Measurements from ENCODE around the gene DNAJC25. TPM values are rescaled to one million over a fixed set of nuclear protein-coding genes. Genes with fewer than 3 reads are reported as not detected.

Gene DNAJC25
- total RNA-seq, 2 donors from 2014 or later: 11.7 to 13.5 TPM

DNA sequence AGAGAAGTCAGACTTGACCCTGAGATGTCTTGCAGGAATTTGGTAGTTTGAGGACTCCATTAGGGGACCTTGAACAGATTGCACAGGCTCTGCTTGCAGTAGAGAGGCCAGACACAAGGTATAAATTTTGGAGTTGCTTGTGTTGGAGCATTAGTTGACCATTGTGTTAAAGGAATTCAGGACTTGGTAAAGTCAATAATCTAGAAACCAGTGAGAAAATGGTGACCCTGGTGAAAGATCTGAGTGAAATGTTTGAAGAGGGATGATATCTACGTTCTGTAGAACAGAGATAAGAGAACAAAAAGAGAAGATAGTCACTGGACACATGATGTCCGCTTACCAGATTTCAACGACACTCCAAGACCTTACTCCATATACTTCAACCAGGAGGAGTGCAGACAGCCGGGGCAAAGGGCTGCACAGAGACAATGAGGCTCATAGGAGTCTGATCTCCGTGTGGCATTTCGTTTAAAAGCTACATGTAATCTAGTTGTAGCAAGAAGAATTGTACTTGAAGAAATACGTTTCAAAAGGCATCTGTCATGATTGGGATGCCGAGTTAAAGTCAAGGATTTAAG, 13.2 kb downstream of the DNAJC25 start:
- TF ChIP-seq, protein P1, sequence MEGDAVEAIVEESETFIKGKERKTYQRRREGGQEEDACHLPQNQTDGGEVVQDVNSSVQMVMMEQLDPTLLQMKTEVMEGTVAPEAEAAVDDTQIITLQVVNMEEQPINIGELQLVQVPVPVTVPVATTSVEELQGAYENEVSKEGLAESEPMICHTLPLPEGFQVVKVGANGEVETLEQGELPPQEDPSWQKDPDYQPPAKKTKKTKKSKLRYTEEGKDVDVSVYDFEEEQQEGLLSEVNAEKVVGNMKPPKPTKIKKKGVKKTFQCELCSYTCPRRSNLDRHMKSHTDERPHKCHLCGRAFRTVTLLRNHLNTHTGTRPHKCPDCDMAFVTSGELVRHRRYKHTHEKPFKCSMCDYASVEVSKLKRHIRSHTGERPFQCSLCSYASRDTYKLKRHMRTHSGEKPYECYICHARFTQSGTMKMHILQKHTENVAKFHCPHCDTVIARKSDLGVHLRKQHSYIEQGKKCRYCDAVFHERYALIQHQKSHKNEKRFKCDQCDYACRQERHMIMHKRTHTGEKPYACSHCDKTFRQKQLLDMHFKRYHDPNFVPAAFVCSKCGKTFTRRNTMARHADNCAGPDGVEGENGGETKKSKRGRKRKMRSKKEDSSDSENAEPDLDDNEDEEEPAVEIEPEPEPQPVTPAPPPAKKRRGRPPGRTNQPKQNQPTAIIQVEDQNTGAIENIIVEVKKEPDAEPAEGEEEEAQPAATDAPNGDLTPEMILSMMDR (IDR thresholded peaks at IDR 0.05): no peak
- no peak for TF ChIP-seq POLR2AphosphoS5 (IDR thresholded peaks at IDR 0.05)
- TF ChIP-seq POLR2A (IDR thresholded peaks at IDR 0.05): no peak
- Histone ChIP-seq H3K9me3 (no peaks in the 10 kb centered on the region), H3K27ac (no peak overlapping the region), H3K4me3 (no peak overlapping the region), H3K4me1 (replicated peaks) (no peaks in the 10 kb centered on the region), H3K27me3 (replicated peaks; ENCODE audit: insufficient read depth) (no peaks in the 10 kb centered on the region), H3K36me3 (no peaks in the 10 kb centered on the region)
- 90% methylated on average over 8 of the region's 8 CpGs for WGBS
- intact Hi-C loops (cut with DNase I): no loop called here
- DNase-seq (ENCODE audit: low spot score): no peak

DNA sequence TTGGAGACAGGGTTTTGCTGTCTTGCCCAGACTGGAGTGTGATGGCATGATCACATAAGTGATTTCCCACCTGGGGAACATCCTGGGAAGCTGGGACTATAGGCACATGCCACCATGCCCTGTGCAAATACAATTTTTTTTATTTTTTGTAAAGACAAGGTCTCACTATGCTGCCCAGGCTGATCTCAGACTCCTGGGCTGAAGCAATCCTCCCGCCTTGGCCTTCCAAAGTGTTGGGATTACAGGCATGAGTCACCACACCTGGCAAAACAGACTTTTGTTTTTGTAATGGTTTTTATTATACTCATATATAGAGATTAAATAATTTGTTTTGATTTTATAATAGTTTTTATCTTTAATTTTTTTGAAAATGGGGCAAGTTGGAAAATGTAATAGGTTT, 14.7 kb downstream of the DNAJC25 start:
- 90% methylated on average over 1 of the region's 1 CpG for WGBS

DNA sequence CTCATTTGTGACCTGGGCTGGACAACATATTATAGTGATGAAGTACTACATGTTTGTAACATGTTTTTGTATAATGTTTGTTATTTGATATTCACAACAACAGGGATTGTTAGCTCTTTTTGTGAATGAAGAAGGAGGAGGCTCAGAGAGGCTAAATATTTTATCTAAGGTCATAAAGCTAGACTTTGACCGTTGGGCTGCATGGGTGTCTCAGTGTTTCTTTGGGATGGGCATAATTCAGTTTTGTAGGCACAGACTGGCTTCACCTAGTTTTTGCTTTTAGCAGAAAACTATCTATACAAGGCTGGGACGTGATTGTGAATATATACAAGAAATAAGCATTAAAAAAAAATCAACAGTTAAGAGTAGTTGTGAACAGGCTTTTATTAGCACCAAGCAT, 15.3 kb downstream of the DNAJC25 start:
- no peaks in the 10 kb centered on the region for H3K9me3 ChIP-seq
- no peak overlapping the region for H3K27ac ChIP-seq
- no peaks in the 10 kb centered on the region for H3K27me3 ChIP-seq (replicated peaks; ENCODE audit: insufficient read depth)
- no peaks in the 10 kb centered on the region for H3K36me3 ChIP-seq
- H3K4me1 ChIP-seq (replicated peaks): no peaks in the 10 kb centered on the region
- no peak for TF ChIP-seq POLR2AphosphoS5 (IDR thresholded peaks at IDR 0.05)
- no peak overlapping the region for H3K4me3 ChIP-seq
- intact Hi-C loops (cut with DNase I): no loop called here
- no peak for DNase-seq (ENCODE audit: low spot score)
- 82% methylated on average over 2 of the region's 2 CpGs for WGBS

More for the DNA sequence above, 14.7 kb downstream of the DNAJC25 start:
- DNase-seq (ENCODE audit: low spot score): no peak
- intact Hi-C loops (cut with DNase I): no loop called here
- no peak for TF ChIP-seq POLR2A (IDR thresholded peaks at IDR 0.05)
- TF ChIP-seq POLR2AphosphoS5 (IDR thresholded peaks at IDR 0.05): no peak
- TF ChIP-seq, protein P1 (IDR thresholded peaks at IDR 0.05): no peak
- Histone ChIP-seq H3K9me3 (no peaks in the 10 kb centered on the region), H3K36me3 (no peaks in the 10 kb centered on the region), H3K4me3 (no peak overlapping the region), H3K27ac (no peak overlapping the region), H3K27me3 (replicated peaks; ENCODE audit: insufficient read depth) (no peaks in the 10 kb centered on the region), H3K4me1 (replicated peaks) (no peaks in the 10 kb centered on the region)

DNA sequence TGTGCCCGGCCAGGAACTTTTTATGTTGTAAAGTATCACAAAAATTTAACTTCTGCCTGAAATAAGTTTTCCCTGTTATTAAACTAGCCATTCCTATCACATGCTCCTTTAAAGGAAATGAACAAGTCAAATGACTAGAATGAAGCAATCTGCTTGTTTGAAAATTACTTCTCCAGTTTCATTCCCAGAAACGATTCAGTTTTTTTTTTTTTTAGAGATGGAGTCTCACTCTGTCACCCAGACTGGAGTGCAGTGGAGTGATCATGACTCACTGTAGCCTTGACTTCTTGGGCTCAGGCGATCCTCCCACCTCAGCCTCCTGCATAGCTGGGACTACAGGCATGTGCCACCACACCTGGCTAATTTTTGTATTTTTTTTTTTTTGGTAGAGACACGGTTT, 16.9 kb downstream of the DNAJC25 start:
- Histone ChIP-seq H3K27ac (no peak overlapping the region), H3K27me3 (replicated peaks; ENCODE audit: insufficient read depth) (no peaks in the 10 kb centered on the region), H3K36me3 (no peaks in the 10 kb centered on the region), H3K9me3 (no peaks in the 10 kb centered on the region), H3K4me3 (no peak overlapping the region), H3K4me1 (replicated peaks) (no peaks in the 10 kb centered on the region)
- WGBS: 86% methylated on average over 4 of the region's 4 CpGs
- TF ChIP-seq, protein P1 (IDR thresholded peaks at IDR 0.05): no peak
- TF ChIP-seq POLR2AphosphoS5 (IDR thresholded peaks at IDR 0.05): no peak
- TF ChIP-seq POLR2A (IDR thresholded peaks at IDR 0.05): no peak
- intact Hi-C loops (cut with DNase I): no loop called here
- DNase-seq (ENCODE audit: low spot score): no peak

DNA sequence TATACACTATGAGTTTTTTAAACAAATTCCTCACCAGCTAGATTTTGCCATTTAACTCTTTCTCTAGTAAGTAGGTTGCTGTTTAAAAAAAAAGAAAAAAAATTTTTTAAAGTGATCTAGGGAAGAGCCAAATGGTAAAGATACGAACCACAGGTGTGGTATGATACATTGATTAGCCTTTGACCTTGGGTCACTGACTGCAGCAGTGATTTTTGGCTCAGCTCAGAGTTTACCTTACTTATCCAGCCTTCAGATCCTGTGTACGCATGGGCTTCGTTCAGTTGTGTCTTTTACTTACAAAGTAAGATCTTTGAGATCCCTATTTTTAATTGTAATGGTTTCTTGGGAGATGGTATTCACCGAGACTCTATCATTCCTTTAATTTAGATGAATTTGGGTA, 17.9 kb downstream of the DNAJC25 start:
- intact Hi-C loops (cut with DNase I): no loop called here
- Histone ChIP-seq H3K4me3 (no peak overlapping the region), H3K36me3 (no peaks in the 10 kb centered on the region), H3K9me3 (no peaks in the 10 kb centered on the region), H3K27ac (no peak overlapping the region), H3K4me1 (replicated peaks) (no peaks in the 10 kb centered on the region), H3K27me3 (replicated peaks; ENCODE audit: insufficient read depth) (no peaks in the 10 kb centered on the region)
- no peak for TF ChIP-seq POLR2A (IDR thresholded peaks at IDR 0.05)
- TF ChIP-seq, protein P1 (IDR thresholded peaks at IDR 0.05): no peak
- no peak for TF ChIP-seq POLR2AphosphoS5 (IDR thresholded peaks at IDR 0.05)
- no peak for DNase-seq (ENCODE audit: low spot score)
- WGBS: 92% methylated on average over 4 of the region's 4 CpGs

Measured in prostate gland (tissue), 2 donors.